ENCODE results near the gene TERC. TPM values are rescaled to one million over a fixed set of nuclear protein-coding genes. Genes with fewer than 3 reads are reported as not detected.

The TERC gene
- polyA plus RNA-seq (ENCODE audit: insufficient read length): 0.35 TPM
- long read RNA-seq, donor 1: 0 reads
- long read RNA-seq, donor 2: 0 reads
- long read RNA-seq, donor 3: 0 reads
- long read RNA-seq, donor 4: 0 reads
- long read RNA-seq, donor 5: 0 reads
- long read RNA-seq, donor 6: 0 reads
- long read RNA-seq, donor 7: 0 reads
- long read RNA-seq, donor 8: 0 reads

GRCh38 chr3:169764882-169765612 lies at the start of gene TERC:
TSS of gene TERC (minus strand) at chr3:169765060.
- DNase-seq: peak; percentile 92

- no peak for DNase-seq
Measured at GRCh38 chr3:169813757-169814517, 49.1 kb upstream of the TERC start.

GRCh38 chr3:169813278-169813677 lies 48.4 kb upstream of the TERC start:
- no peak for DNase-seq

GRCh38 chr3:169812332-169813235 lies 47.7 kb upstream of the TERC start, which contains the start of the genes LRRC34 and LRRIQ4:
TSS of gene LRRC34 (minus strand) at chr3:169812904. CDS start at chr3:169812548, 356 bp downstream.
TSS of gene LRRIQ4 (plus strand) at chr3:169812870. CDS start at chr3:169821922, 9,052 bp downstream.
- peak; percentile 73 for DNase-seq

- DNase-seq: peak; percentile 50
Measured at GRCh38 chr3:169811631-169812331, 46.9 kb upstream of the TERC start.

GRCh38 chr3:169809230-169809795 lies 44.5 kb upstream of the TERC start:
- DNase-seq: no peak

GRCh38 chr3:169804681-169805080 lies 39.8 kb upstream of the TERC start:
- DNase-seq: no peak

- no peak for DNase-seq
Measured at GRCh38 chr3:169792359-169792758, 27.5 kb upstream of the TERC start.

- no peak for DNase-seq
Measured at GRCh38 chr3:169790687-169791429, 26.0 kb upstream of the TERC start.

GRCh38 chr3:169790219-169790618 lies 25.4 kb upstream of the TERC start:
- no peak for DNase-seq

GRCh38 chr3:169787791-169788190 lies 22.9 kb upstream of the TERC start:
- DNase-seq: no peak

GRCh38 chr3:169787120-169787519 lies 22.3 kb upstream of the TERC start:
- DNase-seq: no peak

- no peak for DNase-seq
Measured at GRCh38 chr3:169781209-169781855, 16.5 kb upstream of the TERC start.

- no peak for DNase-seq
Measured at GRCh38 chr3:169780742-169781141, 15.9 kb upstream of the TERC start.

GRCh38 chr3:169777822-169778221 lies 13.0 kb upstream of the TERC start:
- DNase-seq: no peak

GRCh38 chr3:169774186-169774585 lies 9.3 kb upstream of the TERC start:
- DNase-seq: no peak

GRCh38 chr3:169772897-169773816 lies 8.3 kb upstream of the TERC start, which contains the start of gene MYNN:
TSS of gene MYNN (plus strand) at chr3:169773396. CDS start at chr3:169774296, 900 bp downstream.
- DNase-seq: peak; percentile 93

GRCh38 chr3:169772305-169772896 lies 7.5 kb upstream of the TERC start:
- peak; percentile 88 for DNase-seq

Data from left kidney (tissue), 8 donors.